T1000 (cell line): ENCODE measurements around the gene C1S.
"Not testable (repeated sequence)": the region's sequence is repeated elsewhere in the genome, so short reads cannot be mapped to it uniquely, and the experiment has no call there.

Source experiments
- DNase-seq: peaks from one replicate; lab custom pipeline; 2025; ENCODE audit warnings: mixed read lengths; lab: John Stamatoyannopoulos, UW

The C1S gene

DNA sequence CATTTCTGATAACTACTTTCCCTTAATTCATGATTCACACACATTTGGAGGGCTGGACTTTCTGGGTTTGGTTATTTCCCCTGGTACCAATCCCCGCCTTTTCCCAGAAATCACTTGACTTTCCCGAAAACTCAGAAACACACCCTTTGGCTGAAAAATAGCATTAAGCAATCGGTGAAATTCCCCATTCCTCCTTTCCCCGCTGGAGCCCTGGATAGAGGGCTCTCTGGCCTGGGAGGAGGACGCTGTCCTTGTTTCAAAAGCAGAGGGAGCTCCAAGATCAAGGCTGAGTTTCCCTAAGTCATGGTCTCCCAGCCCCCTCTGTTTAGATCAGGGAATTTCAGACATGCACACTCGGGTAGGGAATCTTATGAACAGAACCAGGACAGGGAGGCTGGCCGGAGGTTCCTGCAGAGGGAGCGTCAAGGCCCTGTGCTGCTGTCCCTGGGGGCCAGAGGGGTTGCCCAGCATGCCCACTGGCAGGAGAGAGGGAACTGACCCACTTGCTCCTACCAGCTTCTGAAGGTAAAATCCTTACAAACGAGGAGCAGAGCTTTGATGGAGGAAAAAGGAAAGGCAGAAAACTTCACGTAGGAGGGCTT is at the start of gene C1S:
TSS of gene C1S (plus strand) at position 366 of the 602 bp plus-strand sequence. CDS start 1,195 bp downstream, outside the sequence.
- peak; percentile 37 for DNase-seq

GRCh38 chr12:7011398-7011797 is 49.1 kb upstream of the C1S start:
- not testable (repeated sequence) for DNase-seq

- DNase-seq = no peak
These were observed 48.4 kb upstream of the C1S start for GRCh38 chr12:7012024-7012607.

- DNase-seq = no peak
These were observed 47.4 kb upstream of the C1S start for GRCh38 chr12:7013101-7013500.

DNA sequence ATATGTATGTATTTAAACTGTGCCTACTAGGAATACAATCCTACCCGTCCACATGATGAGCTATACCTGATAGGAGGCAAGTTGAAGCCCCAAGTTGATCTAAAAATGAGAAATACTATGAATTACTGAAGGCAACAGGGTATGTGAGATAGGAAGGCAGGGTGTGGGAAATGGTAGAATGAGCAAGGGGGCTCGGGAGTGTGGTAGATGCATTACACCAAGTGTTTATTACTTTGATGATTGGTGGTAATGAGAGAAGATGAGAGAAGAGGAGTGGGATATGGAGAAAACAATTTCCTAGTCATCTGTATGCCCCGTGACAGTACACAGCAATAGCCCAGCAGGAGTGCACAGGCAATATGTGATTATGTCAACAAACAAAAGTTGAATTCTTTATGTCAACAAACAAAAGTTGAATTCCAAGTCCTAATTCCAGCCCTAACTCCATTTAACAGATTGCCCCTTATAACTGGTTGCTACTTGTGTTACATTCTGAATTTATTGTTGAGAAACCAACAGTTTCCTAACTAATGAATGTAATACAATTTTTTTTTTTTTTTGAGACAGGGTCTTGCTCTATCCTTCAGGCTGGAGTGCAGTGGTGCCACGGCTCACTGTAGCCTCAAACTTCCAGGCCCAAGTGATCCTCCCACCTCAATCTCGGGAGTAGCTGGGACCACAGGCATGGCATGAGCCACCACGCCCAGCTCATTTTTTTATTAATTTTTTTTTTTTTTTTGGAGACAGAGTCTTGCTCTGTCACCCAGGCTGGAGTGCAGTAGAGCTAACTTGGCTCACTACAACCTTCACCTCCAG is 44.8 kb upstream of the C1S start:
- DNase-seq = no peak

GRCh38 chr12:7016958-7017571 is 43.5 kb upstream of the C1S start:
- DNase-seq = no peak

DNA sequence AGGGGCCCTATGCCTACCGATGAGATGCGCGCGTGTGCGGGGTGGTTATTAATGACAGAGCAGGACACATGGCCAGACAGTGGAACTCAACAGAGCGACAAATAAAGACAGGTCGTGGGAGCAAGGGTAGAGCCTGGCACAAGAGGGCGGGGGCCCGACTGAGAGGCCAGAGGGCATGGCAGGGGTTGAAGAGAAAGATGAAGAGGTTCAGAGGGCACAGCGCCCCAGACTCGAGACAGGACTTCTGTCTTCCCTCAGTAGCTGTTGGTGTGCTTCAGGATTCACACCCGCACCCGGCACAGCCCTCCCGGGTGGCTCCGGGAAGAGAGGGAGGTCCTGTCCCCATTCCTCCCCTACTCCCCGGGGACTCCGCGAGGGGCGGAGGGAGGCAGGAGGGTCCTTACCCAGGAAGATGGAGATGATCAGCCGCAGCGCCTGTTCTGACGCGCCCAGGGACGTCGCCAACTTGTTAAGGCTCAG is 42.6 kb upstream of the C1S start:
- no peak for DNase-seq

GRCh38 chr12:7018350-7019042 is 42.0 kb upstream of the C1S start, which contains the start of gene LPCAT3:
LPCAT3 (minus strand) TSS chr12:7018476; CDS start chr12:7018424, 52 bp downstream.
- DNase-seq = peak; percentile 93

- no peak for DNase-seq
These were observed 41.4 kb upstream of the C1S start for GRCh38 chr12:7019043-7019569.

- no peak for DNase-seq
These were observed 38.6 kb upstream of the C1S start for GRCh38 chr12:7021956-7022355.

DNA sequence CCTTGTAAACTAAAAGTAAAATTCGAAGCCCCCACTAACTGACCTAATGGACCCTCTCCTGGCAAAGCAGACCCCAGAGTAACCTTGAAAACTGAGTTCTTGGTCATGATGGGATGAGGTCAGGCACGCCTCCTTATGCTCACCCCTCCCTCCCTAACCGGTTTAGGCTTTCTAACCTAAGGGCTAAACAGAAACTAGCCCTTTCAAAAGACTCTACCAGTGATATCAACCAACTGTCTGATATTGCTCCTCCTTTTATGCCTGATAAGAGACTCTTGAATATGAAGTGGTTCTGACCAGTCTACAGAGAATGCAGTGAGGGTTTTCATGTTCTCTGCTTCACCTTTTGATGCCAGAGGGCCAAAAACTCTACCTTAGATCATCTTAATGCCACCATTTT is 37.4 kb upstream of the C1S start:
- DNase-seq = no peak

- DNase-seq = no peak
These were observed 33.7 kb upstream of the C1S start for GRCh38 chr12:7026854-7027253.

DNA sequence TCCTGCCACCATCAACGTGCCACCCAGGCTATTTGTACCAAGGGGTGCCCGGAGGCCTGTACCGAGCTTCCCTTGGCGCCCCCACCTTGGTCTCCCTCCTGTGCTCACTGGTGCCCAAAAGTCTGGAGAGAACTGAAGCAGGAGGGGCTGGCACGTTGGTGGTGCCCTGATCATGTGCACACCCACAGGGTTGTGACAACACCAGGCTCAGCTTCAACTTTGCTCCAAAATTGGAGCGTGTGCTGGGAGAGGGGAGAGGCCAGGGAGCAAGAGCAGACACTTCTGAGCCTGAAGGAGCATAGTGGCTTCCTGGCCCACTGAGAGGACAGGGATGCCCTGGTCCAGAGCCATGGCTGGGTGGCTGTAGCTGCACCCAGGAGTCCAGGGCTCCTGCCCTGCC is 29.2 kb upstream of the C1S start:
- DNase-seq = no peak

GRCh38 chr12:7032990-7033389 is 27.5 kb upstream of the C1S start:
- DNase-seq = no peak

GRCh38 chr12:7034464-7034863 is 26.1 kb upstream of the C1S start:
- DNase-seq = no peak

DNA sequence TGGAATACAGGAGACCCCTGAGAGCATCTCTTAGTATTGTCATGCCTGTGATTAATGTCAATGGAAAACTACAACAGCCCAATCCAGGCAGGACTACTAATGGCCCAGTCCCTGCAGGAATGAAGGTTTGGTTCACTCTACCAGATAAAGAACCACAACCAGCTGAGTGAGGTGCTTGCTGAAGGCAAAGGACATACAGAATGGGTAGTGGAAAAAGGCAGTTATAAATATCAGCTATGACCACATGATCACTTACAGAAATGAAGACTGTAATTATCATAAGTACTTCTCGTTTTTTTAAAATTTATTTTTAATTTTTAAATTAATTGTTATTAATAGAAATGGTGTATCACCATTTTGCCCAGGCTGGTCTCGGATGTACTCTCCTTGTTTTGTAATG is 25.1 kb upstream of the C1S start:
- DNase-seq = no peak

- DNase-seq = not testable (repeated sequence)
These were observed 23.1 kb upstream of the C1S start for GRCh38 chr12:7037411-7037810.

DNA sequence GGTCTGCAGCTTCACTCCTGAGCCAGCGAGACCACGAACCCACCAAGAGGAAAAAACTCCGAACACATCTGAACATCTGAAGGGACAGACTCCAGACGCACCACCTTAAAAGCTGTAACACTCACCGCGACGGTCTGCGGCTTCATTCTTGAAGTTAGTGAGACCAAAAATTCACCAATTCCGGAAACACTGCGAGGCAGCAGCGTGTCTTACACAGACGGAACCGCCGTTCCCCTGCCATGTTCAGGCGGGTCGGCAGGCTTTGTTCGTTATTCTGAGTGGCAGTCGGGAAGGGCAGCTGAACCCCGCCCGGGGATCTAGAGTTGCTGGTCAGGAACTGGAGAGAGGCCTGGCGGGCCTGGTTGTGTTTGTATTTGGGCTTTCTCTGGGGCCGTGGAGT is 21.9 kb upstream of the C1S start:
- no peak for DNase-seq

GRCh38 chr12:7039403-7039802 is 21.1 kb upstream of the C1S start:
- no peak for DNase-seq

DNA sequence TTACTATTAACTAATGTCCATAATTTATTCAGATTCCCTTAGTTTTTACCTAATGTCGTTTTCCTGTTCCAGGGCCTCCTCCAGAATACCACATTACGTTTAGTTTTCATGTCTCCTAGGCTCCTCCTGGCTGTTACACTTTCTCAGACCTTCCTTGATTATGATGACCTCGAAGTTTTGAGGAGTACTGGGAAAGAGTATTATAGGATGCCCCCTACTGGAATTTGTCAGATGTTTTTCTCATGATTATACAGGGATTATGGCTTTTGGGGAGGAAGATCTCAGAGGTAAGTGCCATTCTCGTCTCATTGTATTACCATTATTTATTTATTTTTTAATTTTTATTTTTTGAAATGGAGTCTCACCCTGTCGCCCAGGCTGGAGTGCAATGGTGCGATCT is 17.7 kb upstream of the C1S start:
- no peak for DNase-seq

DNA sequence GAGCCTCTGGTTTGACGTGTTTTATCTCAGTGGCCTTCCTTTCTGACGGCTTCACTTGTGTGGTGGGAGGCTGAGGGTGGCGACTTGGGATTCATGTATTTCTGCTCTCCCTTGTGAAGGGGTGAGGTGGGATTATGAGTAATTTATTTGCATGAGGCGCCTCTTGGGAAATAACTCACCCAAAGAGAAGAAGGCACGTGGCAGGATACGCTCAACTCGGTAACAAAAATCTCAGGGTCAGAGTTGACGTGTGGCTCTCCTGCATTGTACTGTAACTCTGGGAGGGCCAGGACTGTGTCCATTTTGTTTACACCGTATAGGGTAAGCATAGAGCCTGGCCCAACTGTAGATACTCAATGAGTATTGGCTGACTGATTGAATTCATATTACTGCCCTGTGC is 14.6 kb upstream of the C1S start:
- no peak for DNase-seq
